ENCODE results near the gene ZNF74.

Gene ZNF74

GRCh38 chr22:20383538-20383937 lies 10.4 kb upstream of the ZNF74 start:
- TF ChIP-seq SIN3A (IDR thresholded peaks at IDR 0.05; ENCODE audit: borderline replicate concordance, insufficient read depth, low read length) (no peak), REST (IDR thresholded peaks at IDR 0.05; ENCODE audit: insufficient read depth in 1 of 2, low read depth in 2 of 2, low read length in 2 of 2) (no peak), POLR2AphosphoS5 (IDR thresholded peaks at IDR 0.05; ENCODE audit: low read depth, low read length) (no peak), FOXP2 (optimal IDR thresholded peaks at IDR 0.05; ENCODE audit: borderline replicate concordance, extremely low read depth, extremely low read length, insufficient read depth) (no peak), TAF1 (IDR thresholded peaks at IDR 0.05; ENCODE audit: borderline replicate concordance, insufficient read depth, low read length) (no peak)

GRCh38 chr22:20384171-20384570 lies 9.8 kb upstream of the ZNF74 start:
- TF ChIP-seq FOXP2 (optimal IDR thresholded peaks at IDR 0.05; ENCODE audit: borderline replicate concordance, extremely low read depth, extremely low read length, insufficient read depth) (no peak), TAF1 (IDR thresholded peaks at IDR 0.05; ENCODE audit: borderline replicate concordance, insufficient read depth, low read length) (no peak), SIN3A (IDR thresholded peaks at IDR 0.05; ENCODE audit: borderline replicate concordance, insufficient read depth, low read length) (no peak), POLR2AphosphoS5 (IDR thresholded peaks at IDR 0.05; ENCODE audit: low read depth, low read length) (no peak), REST (IDR thresholded peaks at IDR 0.05; ENCODE audit: insufficient read depth in 1 of 2, low read depth in 2 of 2, low read length in 2 of 2) (no peak)

GRCh38 chr22:20384865-20385264 lies 9.1 kb upstream of the ZNF74 start:
- TF ChIP-seq FOXP2 (optimal IDR thresholded peaks at IDR 0.05; ENCODE audit: borderline replicate concordance, extremely low read depth, extremely low read length, insufficient read depth) (no peak), POLR2AphosphoS5 (IDR thresholded peaks at IDR 0.05; ENCODE audit: low read depth, low read length) (no peak)

- no peak for TF ChIP-seq TAF1 (IDR thresholded peaks at IDR 0.05; ENCODE audit: borderline replicate concordance, insufficient read depth, low read length)
- no peak for TF ChIP-seq REST (IDR thresholded peaks at IDR 0.05; ENCODE audit: insufficient read depth in 1 of 2, low read depth in 2 of 2, low read length in 2 of 2)
- TF ChIP-seq POLR2AphosphoS5 (IDR thresholded peaks at IDR 0.05; ENCODE audit: low read depth, low read length) = no peak
Observed at GRCh38 chr22:20386336-20386735, 7.6 kb upstream of the ZNF74 start.

GRCh38 chr22:20386972-20387371 lies 7.0 kb upstream of the ZNF74 start:
- no peak for TF ChIP-seq TAF1 (IDR thresholded peaks at IDR 0.05; ENCODE audit: borderline replicate concordance, insufficient read depth, low read length)
- no peak for TF ChIP-seq SIN3A (IDR thresholded peaks at IDR 0.05; ENCODE audit: borderline replicate concordance, insufficient read depth, low read length)
- TF ChIP-seq FOXP2 (optimal IDR thresholded peaks at IDR 0.05; ENCODE audit: borderline replicate concordance, extremely low read depth, extremely low read length, insufficient read depth) = no peak
- no peak for TF ChIP-seq POLR2AphosphoS5 (IDR thresholded peaks at IDR 0.05; ENCODE audit: low read depth, low read length)
- TF ChIP-seq REST (IDR thresholded peaks at IDR 0.05; ENCODE audit: insufficient read depth in 1 of 2, low read depth in 2 of 2, low read length in 2 of 2) = no peak

Measured in PFSK-1 (cell line).